SK-N-SH treated with all-trans-retinoic acid at 6 μM for 48 hours (cell line): Measurements from ENCODE around the gene HECTD3.
"Not testable (repeated sequence)": the region's sequence is repeated elsewhere in the genome, so short reads cannot be mapped to it uniquely, and the experiment has no call there.

Source experiments
- ARNTL ChIP-seq: fragments of 450-650 bp; formaldehyde crosslinking; IDR thresholded peaks from 2 replicates; pipeline ENCODE4 v1.5.0; 2020; ENCODE audit warnings: low read depth, mild to moderate bottlenecking, moderate library complexity, borderline replicate concordance
- BACH2 ChIP-seq: fragments of 250-450 bp; sonication (Bioruptor Pico); IDR thresholded peaks from 2 replicates; pipeline ENCODE4 v1.9.0; 2021; ENCODE audit warnings: mild to moderate bottlenecking, borderline replicate concordance
- CSDC2 ChIP-seq: fragments of 250-450 bp; sonication (Bioruptor Pico); IDR thresholded peaks from 2 replicates; pipeline ENCODE4 v1.5.0; 2020; ENCODE audit warnings: mild to moderate bottlenecking, moderate library complexity
- ESRRG ChIP-seq: fragments of 250-450 bp; sonication (Bioruptor Pico); IDR thresholded peaks from 2 replicates; pipeline ENCODE4 v1.6.1; 2021; ENCODE audit warnings: mild to moderate bottlenecking
- GLIS3 ChIP-seq: fragments of 250-450 bp; sonication (Bioruptor Pico); IDR thresholded peaks from 2 replicates; pipeline ENCODE4 v1.5.0; 2020; ENCODE audit warnings: mild to moderate bottlenecking, moderate library complexity
- RARB ChIP-seq: fragments of 250-450 bp; sonication (Bioruptor Pico); IDR thresholded peaks from 2 replicates; pipeline ENCODE4 v1.8.0; 2021; ENCODE audit warnings: mild to moderate bottlenecking, moderate library complexity
- SNAI2 ChIP-seq: fragments of 250-450 bp; sonication (Bioruptor Pico); IDR thresholded peaks from 2 replicates; pipeline ENCODE4 v1.5.0; 2020; ENCODE audit warnings: mild to moderate bottlenecking, moderate library complexity
- ZC3H10 ChIP-seq: fragments of 250-450 bp; sonication (Bioruptor Pico); IDR thresholded peaks from 2 replicates; pipeline ENCODE4 v1.5.1; 2021; ENCODE audit warnings: mild to moderate bottlenecking, moderate library complexity
- ZFP3 ChIP-seq: fragments of 250-450 bp; sonication (Bioruptor Pico); IDR thresholded peaks from 2 replicates; pipeline ENCODE4 v1.5.0; 2020; ENCODE audit warnings: mild to moderate bottlenecking, moderate library complexity
- ZFP30 ChIP-seq: fragments of 450-650 bp; formaldehyde crosslinking; IDR thresholded peaks from 2 replicates; pipeline ENCODE4 v1.5.0; 2022; ENCODE audit warnings: mild to moderate bottlenecking, moderate library complexity
- ZNF8 ChIP-seq: fragments of 450-650 bp; formaldehyde crosslinking; IDR thresholded peaks from 2 replicates; pipeline ENCODE4 v1.5.0; 2020; ENCODE audit warnings: mild to moderate bottlenecking, moderate library complexity

DNA sequence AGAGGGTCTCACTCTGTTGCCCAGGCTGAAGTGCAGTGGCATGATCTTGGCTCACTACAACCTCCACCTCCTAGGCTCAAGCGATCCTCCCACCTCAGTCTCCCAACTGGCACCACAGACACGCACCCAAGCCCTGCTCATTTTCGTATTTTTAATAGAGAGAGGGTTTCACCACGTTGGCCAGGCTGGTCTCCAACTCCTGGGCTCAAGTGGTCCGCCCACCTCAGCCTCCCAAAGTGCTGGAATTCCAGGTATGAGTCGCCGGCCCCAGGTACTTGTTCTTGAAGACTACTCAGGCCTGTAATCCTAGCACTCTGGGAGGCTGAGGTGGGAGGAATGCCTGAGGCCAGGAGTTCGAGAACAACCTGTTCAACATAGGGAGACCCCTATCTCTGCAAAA is 9.5 kb downstream of the HECTD3 start:
- TF ChIP-seq ESRRG (CRISPR knock-in tag); GLIS3 (CRISPR knock-in tag); ZNF8 (CRISPR knock-in tag); SNAI2 (CRISPR knock-in tag); ZC3H10 (CRISPR knock-in tag); ARNTL (CRISPR knock-in tag); CSDC2 (CRISPR knock-in tag); ZFP3; ZFP30 (CRISPR knock-in tag); RARB; BACH2 (CRISPR knock-in tag): not testable (repeated sequence)
